ENCODE data around the gene RADIL. TPM values are rescaled to one million over a fixed set of nuclear protein-coding genes. Genes with fewer than 3 reads are reported as not detected.

The RADIL gene
- total RNA-seq, 2 experiments from 2014 or later: 0.05 TPM; not detected in 1

GRCh38 chr7:4837803-4838625 is 45.5 kb downstream of the RADIL start:
- ChIA-PET POLR2A (no interaction called here), CTCF (no interaction called here)
- Mint-ChIP-seq H3K27ac (no peak overlapping the region), H3K9me3 (no peaks in the 10 kb centered on the region), H3K27me3 (no peaks in the 10 kb centered on the region), H3K36me3 (ENCODE audit: low read depth) (no peaks in the 10 kb centered on the region), H3K4me3 (no peak overlapping the region), H3K4me1 (no peaks in the 10 kb centered on the region)
- DNase-seq: no peak

- ChIA-PET CTCF (no interaction called here), POLR2A (no interaction called here)
- H3K4me3 Mint-ChIP-seq: no peak overlapping the region
- no peaks in the 10 kb centered on the region for H3K9me3 Mint-ChIP-seq
- H3K36me3 Mint-ChIP-seq (ENCODE audit: low read depth): no peaks in the 10 kb centered on the region
- no peaks in the 10 kb centered on the region for H3K4me1 Mint-ChIP-seq
- no peak overlapping the region for H3K27ac Mint-ChIP-seq
- no peaks in the 10 kb centered on the region for H3K27me3 Mint-ChIP-seq
- no peak for DNase-seq
Measured at GRCh38 chr7:4837041-4837802, 46.3 kb downstream of the RADIL start.

GRCh38 chr7:4836206-4836661 is 47.3 kb downstream of the RADIL start:
- Mint-ChIP-seq H3K27me3 (no peaks in the 10 kb centered on the region), H3K9me3 (no peaks in the 10 kb centered on the region), H3K27ac (no peak overlapping the region), H3K4me1 (no peaks in the 10 kb centered on the region), H3K4me3 (no peak overlapping the region), H3K36me3 (ENCODE audit: low read depth) (no peaks in the 10 kb centered on the region)
- POLR2A ChIA-PET: no interaction called here
- DNase-seq: no peak
- CTCF ChIA-PET: no interaction called here

GRCh38 chr7:4835398-4836205 is 47.9 kb downstream of the RADIL start:
- no peak overlapping the region for H3K4me3 Mint-ChIP-seq
- H3K9me3 Mint-ChIP-seq: no peaks in the 10 kb centered on the region
- H3K36me3 Mint-ChIP-seq (ENCODE audit: low read depth): no peaks in the 10 kb centered on the region
- no peaks in the 10 kb centered on the region for H3K4me1 Mint-ChIP-seq
- ChIA-PET POLR2A (no interaction called here), CTCF (no interaction called here)
- H3K27ac Mint-ChIP-seq: no peak overlapping the region
- H3K27me3 Mint-ChIP-seq: no peaks in the 10 kb centered on the region
- no peak for DNase-seq

GRCh38 chr7:4834601-4835397 is 48.7 kb downstream of the RADIL start:
- DNase-seq: no peak
- H3K36me3 Mint-ChIP-seq (ENCODE audit: low read depth): no peaks in the 10 kb centered on the region
- POLR2A ChIA-PET: no interaction called here
- H3K4me3 Mint-ChIP-seq: no peak overlapping the region
- CTCF ChIA-PET: no interaction called here
- H3K27me3 Mint-ChIP-seq: peaks cover 2% of the 10 kb centered on the region
- no peak overlapping the region for H3K27ac Mint-ChIP-seq
- H3K9me3 Mint-ChIP-seq: no peaks in the 10 kb centered on the region
- peaks cover 1% of the 10 kb centered on the region for H3K4me1 Mint-ChIP-seq

- Mint-ChIP-seq H3K36me3 (ENCODE audit: low read depth) (no peaks in the 10 kb centered on the region), H3K9me3 (no peaks in the 10 kb centered on the region), H3K27me3 (peaks cover 2% of the 10 kb centered on the region), H3K27ac (no peak overlapping the region), H3K4me1 (peaks cover 1% of the 10 kb centered on the region), H3K4me3 (no peak overlapping the region)
- no peak for DNase-seq
- CTCF ChIA-PET: no interaction called here
- POLR2A ChIA-PET: no interaction called here
Measured at GRCh38 chr7:4833691-4834600, 49.6 kb downstream of the RADIL start.

- POLR2A ChIA-PET: no interaction called here
- Mint-ChIP-seq H3K36me3 (ENCODE audit: low read depth) (no peaks in the 10 kb centered on the region), H3K4me1 (peaks cover 1% of the 10 kb centered on the region), H3K4me3 (no peak overlapping the region), H3K27me3 (peaks cover 2% of the 10 kb centered on the region), H3K27ac (no peak overlapping the region), H3K9me3 (no peaks in the 10 kb centered on the region)
- CTCF ChIA-PET: no interaction called here
- DNase-seq: no peak
Measured at GRCh38 chr7:4833176-4833575, 50.3 kb downstream of the RADIL start.

GRCh38 chr7:4832711-4833110 is 50.8 kb downstream of the RADIL start:
- POLR2A ChIA-PET: no interaction called here
- Mint-ChIP-seq H3K27me3 (peaks cover 2% of the 10 kb centered on the region), H3K36me3 (ENCODE audit: low read depth) (no peaks in the 10 kb centered on the region), H3K4me3 (no peak overlapping the region), H3K9me3 (no peaks in the 10 kb centered on the region), H3K27ac (no peak overlapping the region), H3K4me1 (peaks cover 1% of the 10 kb centered on the region)
- CTCF ChIA-PET: interaction anchor here (0.9 kb wide), 1 partner anchor 51 kb away, joined by 3 read pairs; the partner anchor contains the start of gene RADIL
- no peak for DNase-seq

GRCh38 chr7:4831723-4832495 is 51.6 kb downstream of the RADIL start:
- Mint-ChIP-seq H3K9me3 (no peaks in the 10 kb centered on the region), H3K4me3 (no peak overlapping the region), H3K27ac (no peak overlapping the region), H3K4me1 (peaks cover 1% of the 10 kb centered on the region), H3K36me3 (ENCODE audit: low read depth) (no peaks in the 10 kb centered on the region), H3K27me3 (peaks cover 3% of the 10 kb centered on the region)
- POLR2A ChIA-PET: no interaction called here
- CTCF ChIA-PET: interaction anchor here (0.9 to 2.6 kb wide), 3 partner anchors 52 to 254 kb away, joined by 3 to 23 read pairs (median 12); partner anchors contain the start of gene RADIL
- DNase-seq: no peak

- Mint-ChIP-seq H3K4me1 (peaks cover 1% of the 10 kb centered on the region), H3K27ac (no peak overlapping the region), H3K9me3 (no peaks in the 10 kb centered on the region), H3K27me3 (peaks cover 5% of the 10 kb centered on the region), H3K36me3 (ENCODE audit: low read depth) (no peaks in the 10 kb centered on the region), H3K4me3 (no peak overlapping the region)
- peak; percentile 51 for DNase-seq
- ChIA-PET CTCF (interaction anchor here (0.6 to 2.6 kb wide), 8 partner anchors 32 to 344 kb away, joined by 3 to 23 read pairs (median 4); partner anchors contain the start of gene RADIL), POLR2A (no interaction called here)
Measured at GRCh38 chr7:4830176-4830575, 53.3 kb downstream of the RADIL start.

GRCh38 chr7:4828720-4829383 is 54.7 kb downstream of the RADIL start:
- no peak overlapping the region for H3K4me3 Mint-ChIP-seq
- ChIA-PET CTCF (interaction anchor here (1.0 to 2.6 kb wide), 2 partner anchors 256 to 257 kb away, joined by 3 to 23 read pairs; no protein-coding TSS in a partner anchor), POLR2A (no interaction called here)
- no peak overlapping the region for H3K27ac Mint-ChIP-seq
- H3K9me3 Mint-ChIP-seq: no peaks in the 10 kb centered on the region
- H3K4me1 Mint-ChIP-seq: peaks cover 1% of the 10 kb centered on the region
- H3K36me3 Mint-ChIP-seq (ENCODE audit: low read depth): no peaks in the 10 kb centered on the region
- H3K27me3 Mint-ChIP-seq: peaks cover 5% of the 10 kb centered on the region
- DNase-seq: no peak

Measured in activated CD4-positive, alpha-beta memory T cell treated with anti-CD3 and anti-CD28 coated beads, Interleukin-2, amount 10 ng/mL, durations not matched to agents 7 days and 5 days (primary cell).